HG03521 (cell line): Measurements from ENCODE around the gene CCDC194.

ENCODE experiments used
- ATAC-seq: cut with Tn5 transposase; IDR thresholded peaks from one replicate; pipeline ENCODE4 v1.9.1; 2021; ENCODE audit warnings: mild to moderate bottlenecking, moderate library complexity; ENCODE audit not compliant: unreplicated experiment

CCDC194 gene

GRCh38 chr19:17393914-17394313, at the start of gene CCDC194:
Gene CCDC194, minus strand, starts transcription at chr19:17394196. Its CDS starts 38 bp downstream, at chr19:17394158.
- no peak for ATAC-seq

GRCh38 chr19:17441241-17442021, 47.4 kb upstream of the CCDC194 start:
- ATAC-seq, result no peak

- ATAC-seq, result no peak
Measured at GRCh38 chr19:17436874-17437267, 42.9 kb upstream of the CCDC194 start.

- ATAC-seq, result no peak
Measured at GRCh38 chr19:17436094-17436873, 42.3 kb upstream of the CCDC194 start.

- no peak for ATAC-seq
Measured at GRCh38 chr19:17435218-17435617, 41.2 kb upstream of the CCDC194 start.

GRCh38 chr19:17431417-17431816, 37.4 kb upstream of the CCDC194 start:
- no peak for ATAC-seq

- no peak for ATAC-seq
Measured at GRCh38 chr19:17429641-17430113, 35.7 kb upstream of the CCDC194 start.

- no peak for ATAC-seq
Measured at GRCh38 chr19:17424743-17425365, 30.9 kb upstream of the CCDC194 start.

GRCh38 chr19:17423429-17424208, 29.6 kb upstream of the CCDC194 start:
- ATAC-seq, result no peak

- no peak for ATAC-seq
Measured at GRCh38 chr19:17421942-17422341, 27.9 kb upstream of the CCDC194 start.

GRCh38 chr19:17420475-17420924, 26.5 kb upstream of the CCDC194 start:
- ATAC-seq, result no peak

GRCh38 chr19:17419621-17420474, 25.9 kb upstream of the CCDC194 start, which contains the start of gene MVB12A:
Gene MVB12A, plus strand, starts transcription at chr19:17420047. Its CDS starts 89 bp downstream, at chr19:17420136.
- peak; percentile 89 for ATAC-seq

- ATAC-seq, result no peak
Measured at GRCh38 chr19:17419154-17419620, 25.2 kb upstream of the CCDC194 start.

- no peak for ATAC-seq
Measured at GRCh38 chr19:17418710-17419109, 24.7 kb upstream of the CCDC194 start.

- ATAC-seq, result no peak
Measured at GRCh38 chr19:17415121-17415520, 21.1 kb upstream of the CCDC194 start.

- no peak for ATAC-seq
Measured at GRCh38 chr19:17414097-17414496, 20.1 kb upstream of the CCDC194 start.

GRCh38 chr19:17411801-17412200, 17.8 kb upstream of the CCDC194 start:
- ATAC-seq, result no peak

GRCh38 chr19:17409990-17410389, 16.0 kb upstream of the CCDC194 start:
- no peak for ATAC-seq

- no peak for ATAC-seq
Measured at GRCh38 chr19:17406887-17407196, 12.8 kb upstream of the CCDC194 start.
